SW480 (cell line): ENCODE data around the gene PPP1R8.
"Not testable (repeated sequence)": the region's sequence is repeated elsewhere in the genome, so short reads cannot be mapped to it uniquely, and the experiment has no call there.

Source experiments
- DNase-seq: peaks from one replicate; pipeline ENCODE4 v3.0.0-alpha.2; 2016; ENCODE audit warnings: low spot score

Gene PPP1R8

GRCh38 chr1:27832762-27833161 is 2.2 kb downstream of the PPP1R8 start:
- DNase-seq = no peak

GRCh38 chr1:27833470-27833869 is 2.9 kb downstream of the PPP1R8 start:
- no peak for DNase-seq

GRCh38 chr1:27835046-27835445 is 4.5 kb downstream of the PPP1R8 start:
- no peak for DNase-seq

GRCh38 chr1:27835501-27835900 is 4.9 kb downstream of the PPP1R8 start:
- DNase-seq = no peak

- DNase-seq = no peak
Observed at GRCh38 chr1:27849951-27850350, 19.4 kb downstream of the PPP1R8 start.

DNA sequence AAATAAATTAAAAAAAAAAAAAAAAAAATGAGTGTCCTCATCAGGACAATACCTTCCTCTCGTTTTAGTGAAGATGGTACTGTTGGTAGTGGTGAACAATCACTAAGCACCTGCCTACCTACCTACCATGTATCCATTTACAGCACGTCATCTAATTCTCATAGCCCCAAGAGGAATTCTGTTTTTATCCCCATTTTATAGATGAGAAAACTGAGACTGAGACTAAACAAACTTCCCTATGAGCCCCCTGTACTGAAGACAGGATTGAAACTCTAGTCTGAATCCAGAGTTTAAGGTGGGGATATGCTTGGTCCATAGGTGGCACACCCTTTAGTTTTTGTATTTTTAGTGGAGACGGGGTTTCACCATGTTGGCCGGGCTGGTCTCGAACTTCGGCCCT is 24.5 kb downstream of the PPP1R8 start:
- DNase-seq = no peak

DNA sequence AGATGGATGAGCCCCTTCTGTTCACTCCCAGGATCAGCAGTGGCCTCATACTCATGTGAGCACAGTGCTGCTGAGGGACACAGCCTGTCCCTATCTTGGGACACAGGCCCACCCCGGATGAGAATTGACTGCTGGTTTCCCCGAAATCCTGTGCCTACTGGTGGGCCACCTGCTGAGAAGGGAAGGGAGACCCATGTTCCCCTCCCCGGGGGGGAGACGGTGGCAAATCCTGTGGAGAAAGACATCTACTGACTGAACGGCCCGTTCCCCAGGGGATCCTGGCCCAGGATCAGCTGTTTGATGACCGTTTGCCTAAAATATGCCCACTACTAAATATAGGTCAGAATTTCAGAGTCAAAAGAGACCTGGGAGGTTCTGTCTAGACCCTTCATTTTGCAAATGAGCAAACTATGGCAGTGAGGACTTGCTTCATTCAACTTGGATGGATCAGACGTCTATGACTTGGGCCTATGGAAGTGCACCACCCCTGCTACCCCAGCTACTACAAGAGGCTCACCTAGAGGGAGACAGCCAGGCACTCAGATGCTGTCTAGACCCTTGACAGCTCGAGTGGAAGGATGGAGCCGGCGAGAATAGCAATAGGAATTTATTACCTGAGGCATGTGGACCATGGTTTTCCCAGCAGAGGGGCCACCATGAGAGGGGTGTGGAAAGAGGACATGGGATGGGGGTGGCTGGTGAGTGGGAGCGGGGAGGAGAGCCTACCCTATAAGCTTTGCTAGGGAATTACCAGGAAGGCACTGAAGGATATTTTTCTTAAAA is 26.2 kb downstream of the PPP1R8 start:
- no peak for DNase-seq

DNA sequence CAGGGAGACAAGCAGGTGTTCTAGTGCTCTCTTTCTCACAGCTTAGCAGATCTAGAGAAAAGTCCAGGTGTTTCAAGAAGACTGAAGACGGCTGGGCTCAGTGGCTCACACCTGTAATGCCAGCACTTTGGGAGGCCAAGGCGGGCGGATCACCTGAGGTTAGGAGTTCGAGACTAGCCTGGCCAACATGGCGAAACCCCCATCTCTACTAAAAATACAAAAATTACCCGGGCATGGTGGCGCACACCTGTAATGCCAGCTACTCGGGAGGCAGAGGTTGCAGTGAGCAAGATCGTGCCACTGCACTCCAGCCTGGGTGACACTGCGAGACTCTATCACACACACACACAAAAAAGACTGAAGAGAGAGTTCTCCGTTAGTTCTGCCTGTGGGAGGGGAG is 27.0 kb downstream of the PPP1R8 start:
- DNase-seq = not testable (repeated sequence)

- peak; percentile 59 for DNase-seq
Observed at GRCh38 chr1:27858072-27858948, 27.7 kb downstream of the PPP1R8 start.

DNA sequence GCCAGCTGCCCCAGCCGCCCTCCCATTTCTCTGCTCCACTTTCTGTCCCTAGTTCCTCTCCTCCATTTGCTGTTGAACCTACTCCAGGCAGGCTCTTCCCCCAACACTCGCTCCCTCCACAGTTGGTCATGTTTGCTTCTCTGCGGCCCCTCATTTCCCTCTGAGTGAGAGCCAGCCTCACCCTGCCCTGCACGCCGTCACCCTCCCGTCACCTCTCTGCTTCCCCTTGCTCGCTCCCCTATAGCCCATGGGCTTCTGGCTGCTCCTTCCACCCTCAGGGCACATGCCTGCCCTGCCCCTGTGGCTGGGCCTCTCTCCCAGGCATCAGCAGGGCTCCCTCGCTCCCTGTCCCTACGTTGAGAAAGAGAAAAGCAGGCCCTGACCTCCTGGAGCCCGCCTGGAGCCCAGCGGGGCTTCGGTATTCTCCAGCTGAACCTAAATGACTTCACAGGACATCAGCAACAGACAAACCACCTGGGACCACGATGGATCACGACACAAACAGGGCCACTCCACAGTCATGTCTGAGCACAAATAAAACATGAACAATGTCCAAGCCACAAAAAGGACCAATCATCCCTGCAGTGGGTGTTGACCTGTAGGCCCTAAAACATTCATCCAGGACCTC is 28.5 kb downstream of the PPP1R8 start:
- DNase-seq = no peak

DNA sequence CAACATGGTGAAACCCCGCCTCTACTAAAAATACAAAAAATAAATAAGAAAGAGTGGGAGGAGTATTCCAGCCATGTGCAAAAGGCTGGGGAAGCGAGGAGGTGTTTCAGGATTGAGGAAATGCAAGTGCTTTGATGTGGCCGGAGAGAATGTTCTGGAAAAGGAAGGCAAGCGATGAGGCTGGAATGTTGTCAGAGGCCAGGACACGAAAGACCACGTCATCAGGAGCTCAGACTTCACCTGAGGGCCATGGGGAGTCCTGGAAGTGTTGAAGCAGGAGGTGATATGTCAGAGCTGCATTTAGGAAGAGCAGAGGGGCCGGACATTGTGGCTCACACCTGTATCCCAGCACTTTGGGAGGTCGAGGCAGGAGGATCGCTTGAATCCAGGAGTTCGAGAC is 30.9 kb downstream of the PPP1R8 start:
- DNase-seq = peak; percentile 78

DNA sequence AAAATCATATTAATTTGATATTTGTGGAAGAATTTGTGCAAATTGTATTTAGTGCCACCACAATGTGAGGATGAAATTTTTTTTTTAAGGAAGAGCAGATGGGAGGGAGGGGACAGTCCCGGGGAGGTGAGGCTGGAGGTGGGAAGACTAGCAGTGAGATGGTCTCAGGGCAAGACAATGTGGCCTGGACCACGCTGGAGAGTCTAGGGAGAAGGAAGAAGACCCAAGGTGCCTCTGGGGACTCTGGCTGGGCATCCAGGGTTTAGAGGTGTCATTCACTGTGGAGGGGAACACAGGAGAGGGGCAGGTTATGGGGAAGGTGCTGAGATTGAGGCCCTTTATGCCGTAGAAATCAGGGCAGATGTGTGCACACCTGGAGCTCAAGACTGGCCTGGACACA is 31.4 kb downstream of the PPP1R8 start:
- DNase-seq = no peak

GRCh38 chr1:27862671-27863537 is 32.3 kb downstream of the PPP1R8 start:
- peak; percentile 31 for DNase-seq

DNA sequence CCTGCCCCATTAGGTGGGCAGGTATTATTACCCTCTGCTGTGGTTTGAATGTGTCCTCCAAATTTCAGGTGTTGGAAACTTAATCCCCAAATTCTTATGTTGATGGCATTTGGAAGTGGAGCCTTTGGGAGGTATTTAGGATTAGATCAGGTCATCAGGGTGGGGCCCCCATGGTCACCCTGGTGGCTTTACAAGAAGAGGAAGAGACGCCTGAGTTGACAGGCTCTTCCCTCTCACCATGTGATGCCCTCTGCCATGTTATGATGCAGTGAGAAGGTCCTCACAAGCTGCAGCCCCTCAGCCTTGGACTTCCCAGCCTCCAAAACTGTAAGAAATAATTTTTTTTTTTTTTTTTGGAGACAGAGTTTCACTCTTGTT is 32.9 kb downstream of the PPP1R8 start:
- no peak for DNase-seq

DNA sequence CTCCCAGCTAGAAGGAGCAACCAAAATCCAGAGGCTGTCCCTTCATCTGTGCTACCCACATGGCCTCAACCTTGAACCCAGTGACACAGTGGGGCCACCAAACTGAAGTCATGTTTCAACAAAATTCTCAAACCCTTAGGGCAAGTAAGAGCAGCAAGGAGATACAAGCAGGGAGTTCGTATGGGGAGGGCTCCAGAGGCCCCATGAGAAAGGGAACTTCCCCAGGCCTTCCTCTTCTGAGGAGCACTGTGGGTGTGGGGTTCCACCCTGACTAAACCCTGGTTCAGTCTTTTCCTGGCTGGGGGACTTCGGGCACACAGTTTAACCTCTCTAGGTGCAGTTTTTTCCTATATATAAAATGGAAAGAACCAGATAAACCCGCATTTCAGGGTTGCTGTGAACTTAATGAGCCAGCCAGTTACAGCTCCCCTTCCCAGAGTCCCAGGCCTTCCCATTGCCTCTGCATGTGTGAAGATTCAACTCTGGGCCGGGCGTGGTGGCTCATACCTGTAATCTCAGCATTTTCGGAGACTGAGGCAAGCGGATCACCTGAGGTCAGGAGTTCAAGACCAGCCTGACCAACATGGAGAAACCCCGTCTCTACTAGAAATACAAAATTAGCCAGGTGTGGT is 33.8 kb downstream of the PPP1R8 start:
- DNase-seq = no peak

GRCh38 chr1:27865821-27866220 is 35.2 kb downstream of the PPP1R8 start:
- DNase-seq = no peak

DNA sequence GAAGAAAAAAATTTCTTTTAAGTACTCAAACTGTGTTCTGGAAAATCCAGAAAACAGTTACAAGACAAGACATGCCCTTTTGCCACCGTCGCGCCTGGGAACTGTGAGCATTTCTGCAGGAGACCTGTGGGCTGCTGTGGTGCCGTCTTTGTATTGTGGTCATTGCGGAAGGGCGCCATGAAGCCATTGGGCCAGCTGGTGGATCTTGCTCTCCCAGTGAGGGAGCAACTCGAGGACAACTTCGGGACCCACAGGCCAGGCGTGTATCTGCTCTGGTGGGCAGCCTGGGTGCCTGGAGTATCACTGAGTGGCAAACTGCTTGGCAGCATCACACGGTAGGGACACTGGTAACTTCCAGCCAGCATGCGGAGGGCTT is 38.0 kb downstream of the PPP1R8 start:
- DNase-seq = no peak

DNA sequence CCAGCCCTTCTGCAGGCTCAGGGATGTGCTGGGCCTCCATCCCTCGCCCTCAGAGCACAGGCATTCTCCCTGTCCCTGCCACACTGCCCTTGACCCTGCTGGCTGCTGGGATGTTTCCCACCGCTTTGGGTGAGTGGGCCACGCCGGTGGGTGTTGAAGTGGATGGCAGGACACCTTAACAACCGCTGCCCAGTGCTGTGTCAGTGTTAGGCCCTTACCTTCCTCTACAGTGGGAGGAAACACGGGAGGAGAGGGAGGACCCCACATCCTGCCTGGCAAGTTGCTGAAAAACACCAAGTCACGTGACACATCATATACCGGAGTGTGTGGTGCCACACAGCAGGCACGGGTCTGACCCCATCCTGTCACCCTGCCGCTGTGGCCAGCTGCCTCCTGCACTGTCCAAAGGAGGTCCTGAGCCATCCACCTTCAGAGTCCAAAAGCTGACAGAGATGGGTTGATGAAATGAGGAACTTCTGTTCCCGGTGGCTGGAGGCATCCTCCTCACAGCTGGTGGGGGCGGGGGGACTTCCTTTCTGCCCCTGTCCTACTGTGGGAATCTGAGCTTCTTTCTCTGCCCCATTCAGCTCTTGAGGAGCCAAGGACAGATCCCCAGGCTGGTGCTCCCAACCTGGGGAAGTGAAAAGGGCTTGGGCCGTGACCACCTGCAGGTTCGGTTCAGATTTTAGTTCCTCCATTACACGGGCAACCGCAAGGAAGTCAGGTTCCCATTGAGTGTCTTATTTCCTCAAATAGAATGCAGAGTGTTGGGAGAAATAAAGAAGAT is 38.5 kb downstream of the PPP1R8 start:
- no peak for DNase-seq

DNA sequence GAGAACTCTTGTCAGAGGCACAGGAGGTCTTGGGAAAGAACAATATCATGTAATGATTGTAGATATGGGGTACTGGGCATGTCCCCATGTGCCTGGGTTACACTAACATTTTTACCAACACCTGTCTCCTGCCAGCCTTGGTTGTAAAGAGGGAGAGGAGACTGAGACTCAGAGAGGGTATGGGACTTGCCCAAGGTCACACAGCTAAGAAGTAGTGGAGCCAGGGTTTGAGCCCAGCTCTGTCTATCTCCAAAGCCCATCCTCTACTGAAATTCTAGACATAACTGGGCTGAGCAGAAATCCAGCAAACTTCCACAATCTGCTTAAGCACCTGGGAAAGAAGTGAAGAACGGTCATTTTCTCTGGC is 39.1 kb downstream of the PPP1R8 start:
- no peak for DNase-seq

- DNase-seq = not testable (repeated sequence)
Observed at GRCh38 chr1:27871076-27871475, 40.5 kb downstream of the PPP1R8 start.
